GM19397 (cell line): ENCODE results near the gene STPG3.
"Not testable (repeated sequence)": the region's sequence is repeated elsewhere in the genome, so short reads cannot be mapped to it uniquely, and the experiment has no call there.

ENCODE experiments used
- ATAC-seq: cut with Tn5 transposase; IDR thresholded peaks from one replicate; pipeline ENCODE4 v1.9.1; 2021; ENCODE audit warnings: mild to moderate bottlenecking, moderate library complexity; ENCODE audit not compliant: unreplicated experiment

The STPG3 gene

DNA sequence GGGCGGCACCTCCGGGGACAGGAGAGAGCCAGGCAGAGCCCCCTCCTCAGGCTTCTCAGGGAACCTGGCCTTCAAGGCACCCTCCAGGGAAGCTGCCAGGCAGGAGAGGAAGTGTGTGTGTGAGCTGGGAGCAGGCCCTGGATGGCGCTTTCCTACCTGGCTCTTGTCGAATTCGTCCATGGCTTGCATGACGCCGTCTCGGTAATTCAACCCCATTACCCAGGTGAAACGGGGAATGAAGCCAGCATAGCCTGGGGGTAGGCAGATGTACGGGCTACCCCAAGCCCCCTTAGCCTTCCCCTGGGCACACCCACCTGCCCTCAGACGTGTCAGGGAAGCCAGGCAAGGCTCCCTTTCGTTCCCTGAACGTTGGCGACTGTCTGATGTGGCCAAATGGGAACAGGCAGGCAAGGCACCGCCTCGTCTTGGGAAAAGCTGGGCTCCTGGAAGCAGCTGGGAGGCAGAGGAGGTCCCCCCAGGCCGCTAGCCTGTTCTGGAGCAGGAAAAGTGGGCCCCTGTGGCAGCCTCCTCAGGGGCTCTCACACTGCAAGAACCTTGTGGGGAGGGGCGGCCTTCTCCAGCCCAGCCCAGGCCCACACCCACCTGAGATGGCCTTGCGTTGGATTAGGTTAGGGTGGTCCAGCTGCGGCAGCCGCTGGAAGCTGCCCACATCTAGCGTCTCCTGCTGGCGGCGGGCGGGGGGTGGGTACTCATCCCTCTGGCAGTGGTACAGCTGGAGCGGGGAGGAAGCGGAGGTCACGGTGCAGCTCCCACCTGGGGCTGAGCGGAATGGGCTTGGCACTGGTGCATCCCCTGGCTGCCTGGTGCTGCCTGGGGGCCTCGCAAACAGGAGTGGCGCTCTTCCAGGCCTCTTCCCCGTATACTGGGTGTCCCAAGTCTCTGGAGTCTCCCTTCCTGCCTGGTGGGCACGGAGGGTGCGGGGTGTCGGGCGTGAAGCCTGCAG is 6.3 kb upstream of the STPG3 start:
- no peak for ATAC-seq

DNA sequence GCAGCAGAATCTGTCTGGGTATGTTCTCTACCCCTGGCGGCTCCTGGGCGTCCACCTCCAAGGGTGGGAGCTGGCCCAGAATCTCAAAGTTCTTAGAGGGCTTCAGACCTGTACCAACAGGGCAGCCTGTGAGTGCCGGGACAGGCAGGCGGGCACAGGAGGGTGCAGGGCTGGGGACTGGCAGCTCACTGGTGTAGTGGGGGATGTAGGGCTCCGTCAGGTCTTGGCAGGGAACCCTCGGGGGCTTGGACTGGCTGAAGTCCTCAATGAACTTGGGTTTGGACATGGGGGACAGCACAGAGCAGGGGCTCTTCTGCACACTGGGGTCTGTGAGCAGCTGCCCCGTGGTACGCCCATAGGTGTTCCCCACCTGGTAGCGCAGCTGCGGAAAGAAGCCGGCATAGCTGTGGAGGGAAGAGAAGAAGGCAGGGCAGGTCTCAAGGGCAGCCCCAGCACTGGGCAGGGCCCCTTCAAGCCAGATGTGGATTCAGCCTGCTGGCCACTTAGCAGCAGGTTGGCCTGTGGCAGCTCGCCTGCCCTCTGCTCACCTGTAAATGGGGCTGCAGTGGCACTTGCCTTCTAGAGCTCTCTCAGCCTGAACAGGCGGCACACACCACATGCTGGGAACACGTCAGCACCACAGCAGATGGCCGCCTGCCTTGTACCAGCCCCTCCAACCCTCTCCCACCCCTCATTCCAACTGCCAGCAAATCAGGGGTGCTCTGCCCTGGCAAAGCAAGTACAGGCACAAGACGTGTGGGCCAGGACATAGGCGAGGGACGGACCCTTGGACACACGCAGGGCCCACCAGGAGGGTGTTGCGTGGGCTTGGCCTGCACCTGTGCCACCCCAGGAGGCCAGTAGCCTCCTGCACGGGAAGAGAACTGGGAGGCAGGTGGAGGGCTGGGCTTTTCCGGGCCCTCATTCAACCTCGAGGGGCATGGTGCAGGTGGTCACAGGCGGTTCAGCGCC is 5.3 kb upstream of the STPG3 start:
- no peak for ATAC-seq

DNA sequence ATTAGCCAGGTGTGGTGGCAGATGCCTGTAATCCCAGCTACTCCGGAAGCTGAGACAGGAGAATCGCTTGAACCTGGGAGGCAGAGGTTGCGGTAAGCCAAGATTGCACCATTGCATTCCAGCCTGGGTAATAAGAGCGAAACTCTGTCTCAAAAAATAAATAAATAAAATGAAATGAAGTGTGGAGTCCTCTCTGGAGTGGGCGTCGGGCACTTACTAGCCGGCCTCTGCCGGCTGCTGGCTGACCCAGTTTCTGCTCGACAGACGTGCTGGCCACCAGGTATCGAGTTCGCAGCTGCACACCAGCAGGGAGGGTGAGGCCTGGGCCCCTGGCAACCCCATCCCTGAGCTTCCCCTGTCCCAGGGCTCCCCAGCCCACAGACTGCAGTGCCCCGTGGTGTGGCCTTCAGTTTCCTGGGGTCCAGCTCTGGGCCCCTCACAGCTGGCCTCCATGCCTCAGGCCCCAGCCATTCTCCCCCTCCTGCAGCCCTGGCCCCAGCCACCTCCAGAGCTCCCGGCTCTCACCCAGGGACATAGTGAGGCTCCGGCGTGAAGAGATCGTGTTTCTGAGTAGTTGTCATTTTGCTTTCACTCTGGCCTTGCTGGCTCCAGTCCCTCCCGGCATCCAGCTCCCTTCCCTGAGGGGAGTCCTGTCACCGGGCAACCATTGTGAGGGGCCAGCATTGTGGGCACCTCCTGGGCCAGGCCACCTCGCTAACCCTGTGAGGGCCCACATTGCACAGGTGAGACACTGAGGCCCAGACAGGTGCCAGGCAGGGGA is 3.8 kb upstream of the STPG3 start:
- ATAC-seq = no peak

DNA sequence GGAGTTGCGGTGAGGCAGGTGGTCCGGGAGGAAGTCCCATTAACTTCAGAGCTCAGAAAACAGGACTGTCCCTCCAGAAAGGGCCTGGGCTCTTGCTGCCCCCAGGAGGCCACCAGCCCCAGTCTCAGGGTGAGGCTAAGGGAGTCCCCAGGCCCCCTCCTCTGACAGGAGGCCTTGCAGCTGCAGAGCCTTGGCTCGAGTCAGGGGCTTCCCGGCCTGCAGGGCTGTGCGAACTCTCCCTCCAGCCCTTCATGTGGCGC is 3.2 kb upstream of the STPG3 start:
- no peak for ATAC-seq

DNA sequence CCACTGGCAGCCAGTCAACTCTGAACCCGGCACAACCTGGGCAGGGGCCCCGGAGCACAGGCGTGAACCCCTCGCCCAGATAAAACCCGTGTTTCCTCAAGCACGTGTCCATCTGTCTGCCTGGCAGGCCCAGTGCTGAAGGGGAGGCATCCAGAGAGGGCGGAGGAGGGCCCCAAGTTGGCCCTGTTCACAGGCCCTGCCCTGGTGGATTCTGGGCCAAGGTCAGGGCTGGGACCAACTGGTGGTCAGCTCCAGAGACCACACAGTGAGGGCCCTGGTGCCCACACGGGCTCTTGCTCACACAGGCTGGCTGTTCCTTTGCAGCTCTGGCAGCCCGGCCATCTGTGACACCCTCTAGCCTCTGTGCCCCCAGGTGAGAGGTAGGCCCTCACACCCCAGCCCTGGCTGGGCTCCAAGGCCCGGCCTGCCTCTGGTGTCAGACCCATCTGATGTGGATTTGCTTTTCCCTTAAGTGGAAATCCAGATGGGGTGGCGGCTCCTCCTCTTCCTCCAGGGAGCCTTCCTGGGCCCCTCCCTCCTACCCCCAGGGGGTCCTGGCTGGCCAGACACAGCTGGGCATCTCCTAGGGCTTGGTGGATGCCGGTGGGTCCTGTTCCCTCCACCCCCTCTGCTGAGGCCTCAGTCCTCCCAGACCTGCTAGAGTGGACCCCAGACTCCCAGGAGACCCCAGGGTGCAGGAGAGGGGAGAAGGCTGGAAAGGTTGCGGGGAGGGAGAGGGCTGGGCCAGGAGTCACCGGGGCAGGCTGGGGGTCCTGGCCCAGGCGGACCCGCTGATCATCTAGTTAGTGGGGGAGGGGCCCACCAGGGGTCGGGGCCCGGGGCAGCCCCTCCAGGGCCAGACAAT is 525 bp upstream of the STPG3 start:
- ATAC-seq = no peak

DNA sequence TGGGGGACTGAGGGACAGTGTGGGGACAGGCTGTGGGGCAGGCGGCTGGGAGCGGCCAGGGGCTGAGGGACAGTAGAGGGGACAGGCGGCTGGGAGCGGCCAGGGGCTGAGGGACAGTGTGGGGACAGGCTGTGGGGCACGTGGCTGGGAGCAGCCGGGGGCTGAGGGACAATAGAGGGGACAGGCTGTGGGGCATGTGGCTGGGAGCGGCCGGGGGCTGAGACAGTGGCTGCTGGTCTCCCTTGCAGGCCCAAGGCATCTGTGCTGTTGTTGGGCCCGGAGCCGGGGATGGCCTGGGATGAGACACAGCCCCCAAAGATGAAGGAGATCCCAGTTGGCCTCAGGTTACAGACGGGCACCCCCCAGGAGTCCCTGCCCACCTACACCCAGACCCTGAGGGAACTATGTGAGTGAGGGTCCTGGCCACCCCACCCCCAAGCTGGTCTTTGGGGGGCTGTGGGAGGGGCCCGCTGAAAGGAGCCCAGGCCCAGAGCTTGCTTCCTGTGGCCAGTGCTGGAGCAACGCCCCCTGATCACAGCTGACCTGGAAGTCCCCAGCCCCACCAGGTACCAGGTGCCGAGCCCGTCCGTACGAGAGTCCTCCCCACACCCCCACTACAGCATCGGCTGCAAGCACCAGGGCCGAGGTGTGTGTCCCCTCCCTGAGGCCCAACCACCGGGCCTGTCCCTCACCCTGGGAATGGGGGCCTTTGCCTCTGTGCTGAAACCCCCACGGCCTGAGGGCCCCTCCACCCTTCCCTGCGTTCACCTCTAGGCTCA is 593 bp downstream of the STPG3 start:
- ATAC-seq = no peak

DNA sequence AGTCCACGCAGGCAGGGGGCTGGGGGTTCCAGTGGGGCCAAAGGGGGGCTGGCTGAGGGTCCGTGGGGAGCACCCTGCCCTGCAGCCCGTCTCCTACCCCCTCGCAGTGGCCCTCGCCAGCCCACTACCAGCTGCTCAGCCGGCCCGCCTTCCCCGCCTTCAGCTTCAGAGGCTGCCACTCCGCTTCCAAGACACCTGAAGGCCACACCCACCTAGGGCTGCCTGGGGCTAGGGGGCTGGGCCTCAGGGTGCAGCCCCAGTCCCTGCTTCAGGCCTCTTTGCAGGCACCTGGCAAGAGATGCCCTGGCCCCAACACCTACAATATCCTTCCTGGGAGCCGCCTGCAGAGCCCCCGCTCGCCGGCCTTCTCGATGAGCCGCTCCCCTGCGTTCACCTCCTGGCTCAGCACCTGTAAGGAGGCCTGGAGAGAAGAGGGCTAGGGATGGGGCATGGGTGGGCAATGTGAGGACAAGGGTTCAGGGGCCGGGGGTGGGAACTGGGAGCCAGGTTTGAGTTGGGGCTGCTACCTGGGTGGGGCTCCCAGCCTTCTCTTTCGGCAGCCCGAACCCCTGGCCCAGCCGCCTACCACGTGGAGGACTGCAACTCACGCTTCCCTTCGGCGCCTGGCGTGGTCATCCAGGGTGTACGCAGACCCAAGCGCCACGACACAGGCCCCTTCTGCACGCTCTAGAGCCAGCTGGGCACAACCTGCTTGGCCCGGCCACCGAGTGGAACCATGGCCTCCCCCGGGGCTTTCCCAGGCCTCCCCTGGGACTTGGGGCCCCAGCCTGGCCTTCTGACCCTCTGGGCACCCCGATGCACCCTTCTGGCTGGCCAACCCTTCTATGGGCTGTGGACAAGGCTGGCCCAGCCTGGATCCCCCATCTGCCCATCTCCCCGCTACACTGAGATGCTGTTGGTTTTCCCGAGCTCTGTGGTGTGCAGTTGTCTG is 1.7 kb downstream of the STPG3 start:
- ATAC-seq = no peak

DNA sequence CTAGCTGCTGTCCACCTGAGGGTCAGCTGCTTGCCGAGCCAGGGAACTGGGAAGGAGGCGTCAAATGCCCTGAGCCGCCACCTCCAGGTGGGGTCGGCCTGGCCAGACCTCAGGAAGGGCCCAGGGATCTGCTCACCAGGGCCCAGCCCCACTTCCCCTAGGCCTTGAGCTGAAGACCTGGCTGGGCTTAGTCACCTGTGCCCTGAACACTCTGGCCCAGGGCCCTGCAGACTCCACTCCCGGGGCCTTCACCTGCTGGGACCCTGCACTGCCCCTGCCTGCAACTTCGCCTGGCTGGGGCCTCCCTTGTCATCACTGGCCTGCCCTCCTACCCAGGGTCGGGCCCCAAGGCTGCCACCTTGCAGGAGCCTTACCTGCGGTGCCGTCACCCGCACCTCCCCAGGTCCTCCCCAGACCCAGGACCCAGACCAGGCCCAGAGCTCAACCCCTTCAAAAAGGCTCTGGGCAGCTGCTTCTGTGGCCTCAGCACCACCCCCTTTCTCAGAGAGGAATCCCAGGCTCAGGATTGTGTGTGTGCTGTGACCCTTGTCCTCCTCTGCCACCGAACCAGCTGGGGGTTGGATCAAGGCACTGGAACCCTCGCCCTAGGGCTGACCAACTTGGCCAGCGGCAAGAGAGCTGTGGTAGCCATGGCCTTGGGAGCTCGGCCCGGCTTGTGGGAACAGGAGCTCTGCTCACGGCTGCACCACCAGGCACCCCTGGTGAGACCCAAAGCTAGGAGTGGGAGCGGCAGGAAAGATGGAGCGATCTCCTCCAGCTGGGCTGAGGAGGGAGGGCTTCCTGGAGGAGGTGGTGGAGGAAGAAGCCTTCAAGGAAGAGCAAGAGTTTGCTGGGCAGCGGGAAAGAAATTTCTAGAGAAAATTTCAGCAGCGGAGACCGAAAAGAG is 2.9 kb downstream of the STPG3 start:
- ATAC-seq = no peak

DNA sequence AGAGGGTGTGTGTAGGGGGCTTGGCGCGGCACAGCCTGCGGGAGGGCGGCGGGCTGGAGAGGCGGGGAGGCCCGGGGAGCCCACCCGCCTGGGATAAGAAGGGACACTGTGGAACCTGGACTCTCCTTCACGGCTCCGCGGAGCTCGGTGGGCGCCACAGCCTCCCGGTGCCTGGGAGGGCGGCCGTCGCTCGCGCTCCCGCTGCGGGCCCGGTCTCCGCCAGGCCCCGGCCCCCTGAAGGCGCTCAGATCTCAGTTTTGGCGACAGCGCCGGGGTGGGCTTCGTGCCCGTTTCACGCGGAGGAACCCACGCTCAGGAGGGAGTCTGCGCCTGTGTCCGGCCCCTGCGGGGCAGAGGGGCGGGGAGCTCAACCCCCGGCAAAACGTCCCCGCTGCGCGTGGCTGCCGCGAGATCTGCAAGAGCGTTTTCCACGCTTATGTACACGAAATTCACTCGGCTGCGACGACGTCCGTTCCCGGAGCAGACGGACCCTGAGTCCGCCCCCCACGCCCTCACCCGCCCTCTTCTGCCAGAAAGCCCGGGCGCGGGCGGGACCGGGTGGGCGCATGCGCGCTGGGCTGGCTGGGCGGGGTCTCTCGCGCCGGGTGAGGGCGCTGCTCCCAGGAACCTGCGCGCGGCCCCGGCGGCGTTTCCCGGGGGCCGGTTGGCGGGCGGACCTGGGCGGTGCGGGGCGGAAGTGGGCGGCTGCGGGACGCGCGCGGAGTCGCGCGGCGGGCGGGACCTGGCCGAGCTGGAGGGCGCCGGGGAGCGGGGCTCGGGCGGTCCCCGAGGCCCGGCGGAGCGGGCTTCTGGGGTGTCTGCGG is 3.8 kb downstream of the STPG3 start, which contains the start of gene NELFB:
NELFB (plus strand) TSS at position 704 of the 824 bp plus-strand sequence.
- peak; percentile 88 for ATAC-seq

DNA sequence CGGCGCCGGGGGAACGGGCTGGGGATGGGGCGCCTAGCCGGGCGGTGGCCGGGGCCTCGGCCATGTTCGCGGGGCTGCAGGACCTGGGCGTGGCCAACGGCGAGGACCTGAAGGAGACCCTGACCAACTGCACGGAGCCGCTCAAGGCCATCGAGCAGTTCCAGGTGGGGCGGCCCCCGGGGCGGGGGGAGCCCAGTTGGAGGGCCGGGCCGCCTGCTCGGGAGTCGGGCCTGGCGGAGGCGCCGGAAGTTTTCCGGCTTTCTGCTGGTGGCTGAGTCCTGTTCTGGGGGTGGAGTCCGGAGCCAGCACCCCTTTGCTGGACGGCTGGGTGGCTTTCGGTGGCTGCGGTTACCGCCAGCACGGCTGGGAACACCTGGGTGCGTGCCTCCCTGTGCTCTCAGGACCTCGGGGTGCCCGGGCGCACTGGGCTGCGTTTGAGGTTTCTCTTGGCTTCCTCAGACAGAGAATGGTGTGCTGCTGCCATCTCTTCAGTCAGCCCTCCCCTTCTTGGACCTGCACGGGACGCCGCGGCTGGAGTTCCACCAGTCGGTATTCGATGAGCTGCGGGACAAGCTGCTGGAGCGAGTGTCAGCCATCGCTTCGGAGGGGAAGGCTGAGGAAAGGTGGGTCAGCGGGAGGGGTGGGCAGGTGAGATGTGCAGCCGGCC is 4.5 kb downstream of the STPG3 start:
- no peak for ATAC-seq

DNA sequence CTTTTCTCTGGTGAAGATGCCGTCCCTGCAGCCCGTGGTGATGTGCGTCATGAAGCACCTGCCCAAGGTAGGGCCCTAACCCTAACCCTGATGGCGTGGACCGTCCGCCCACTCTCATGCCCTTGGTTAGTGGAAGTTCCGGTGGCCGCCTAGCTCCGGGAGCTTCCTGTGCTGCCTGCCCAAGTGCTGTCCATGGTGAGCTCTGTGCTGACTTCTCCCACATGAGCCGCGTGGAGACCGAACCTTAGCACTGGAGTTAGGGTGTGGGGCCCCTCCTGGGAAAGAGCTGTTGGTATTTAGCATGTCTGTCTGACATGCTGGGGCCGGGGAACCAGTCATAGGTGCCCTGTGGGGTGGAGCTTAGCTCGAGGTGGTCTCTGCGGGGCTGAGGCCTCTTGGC is 5.3 kb downstream of the STPG3 start:
- ATAC-seq = no peak

DNA sequence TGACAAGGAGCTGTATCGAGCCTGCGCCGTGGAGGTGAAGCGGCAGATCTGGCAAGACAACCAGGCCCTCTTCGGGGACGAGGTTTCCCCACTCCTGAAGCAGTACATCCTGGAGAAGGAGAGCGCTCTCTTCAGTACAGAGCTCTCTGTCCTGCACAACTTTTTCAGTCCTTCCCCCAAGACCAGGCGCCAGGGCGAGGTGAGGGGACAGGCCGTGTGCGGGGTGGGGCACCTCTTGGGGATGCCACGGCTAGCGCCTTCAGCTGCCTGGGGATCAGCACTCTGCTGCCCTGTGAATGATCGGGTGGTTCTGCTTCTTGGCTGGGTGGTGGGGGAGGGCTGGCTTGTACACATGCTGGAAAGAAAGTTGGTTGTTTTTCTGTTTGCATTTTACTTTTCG is 5.8 kb downstream of the STPG3 start:
- no peak for ATAC-seq

DNA sequence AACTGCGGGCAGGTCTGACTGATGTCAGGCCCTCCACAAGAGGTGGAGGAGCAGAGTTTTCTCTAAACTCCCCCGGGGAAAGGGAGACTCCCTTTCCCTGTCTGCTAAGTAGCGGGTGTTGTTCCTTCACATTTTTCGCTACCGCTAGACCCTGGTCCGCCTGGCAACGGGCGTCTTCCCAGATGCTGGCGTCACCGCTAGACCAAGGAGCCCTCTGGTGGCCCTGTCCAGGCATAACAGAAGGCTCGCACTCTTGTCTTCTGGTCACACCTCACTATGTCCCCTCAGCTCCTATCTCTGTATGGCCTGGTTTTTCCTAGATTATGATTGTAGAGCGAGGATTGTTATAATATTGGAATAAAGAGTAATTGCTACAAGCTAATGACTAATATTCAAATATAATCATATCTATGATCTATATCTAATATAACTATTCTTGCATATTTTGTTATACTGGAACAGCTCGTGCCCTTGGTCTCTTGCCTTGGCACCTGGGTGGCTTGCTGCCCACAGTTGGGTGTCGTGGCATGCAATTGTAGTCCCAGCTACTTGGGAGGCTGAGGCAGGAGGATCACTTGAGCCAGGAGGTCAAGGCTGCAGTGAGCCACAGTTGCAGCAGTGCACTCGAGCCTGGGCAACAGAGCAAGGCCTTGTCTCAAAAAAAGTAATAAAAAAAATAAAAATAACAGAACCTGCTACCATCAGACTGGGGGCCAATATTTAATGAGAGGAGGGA is 11.3 kb downstream of the STPG3 start:
- ATAC-seq = not testable (repeated sequence)

DNA sequence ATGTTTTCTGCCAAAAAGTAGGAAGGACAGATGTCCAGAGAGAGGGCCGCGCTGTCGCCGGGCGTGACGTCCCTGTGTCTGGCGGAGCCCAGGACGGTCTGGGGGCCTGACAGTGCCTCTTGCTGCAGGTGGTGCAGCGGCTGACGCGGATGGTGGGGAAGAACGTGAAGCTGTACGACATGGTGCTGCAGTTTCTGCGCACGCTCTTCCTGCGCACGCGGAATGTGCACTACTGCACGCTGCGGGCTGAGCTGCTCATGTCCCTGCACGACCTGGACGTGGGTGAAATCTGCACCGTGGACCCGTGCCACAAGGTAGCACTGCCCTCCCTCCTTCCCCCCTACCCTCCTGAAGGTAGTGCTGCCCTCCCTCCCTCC is 11.8 kb downstream of the STPG3 start:
- ATAC-seq = no peak

DNA sequence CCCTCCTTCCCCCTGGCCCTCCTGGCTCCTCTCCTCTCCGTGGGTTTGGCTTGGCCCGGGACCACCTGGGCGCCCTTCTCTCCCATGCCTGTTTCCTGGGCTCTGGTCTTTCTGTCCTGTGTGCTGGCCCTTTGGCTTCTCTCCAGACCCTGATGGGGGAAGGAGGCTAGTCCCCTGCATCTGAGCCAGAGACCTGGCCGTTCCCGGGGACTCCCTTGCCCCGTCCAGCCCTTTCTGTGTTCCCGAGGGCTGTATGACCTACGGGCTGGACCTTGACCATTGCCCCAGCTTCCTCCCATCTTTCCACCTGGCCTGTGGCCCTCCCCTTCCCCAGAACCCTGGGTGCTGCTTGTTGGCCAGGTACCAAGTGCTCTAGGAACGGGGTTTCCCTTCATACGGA is 12.4 kb downstream of the STPG3 start:
- no peak for ATAC-seq
